Smooth muscle cell (in vitro differentiated cells): ENCODE results near the gene GOLGA5. TPM values are rescaled to one million over a fixed set of nuclear protein-coding genes. Genes with fewer than 3 reads are reported as not detected.
A peak's percentile ranks its signal among the peaks of the same experiment; 100 is the strongest.
"Not testable (repeated sequence)": the region's sequence is repeated elsewhere in the genome, so short reads cannot be mapped to it uniquely, and the experiment has no call there.

Source experiments
- DNase-seq: peaks from one replicate; lab custom pipeline; 2025; ENCODE audit not compliant: unreplicated experiment; lab: John Stamatoyannopoulos, UW
- H2AFZ ChIP-seq: fragments of 200-600 bp; sonication (generic); 2 replicates; pipeline ENCODE4 v1.6.0; 2016; ENCODE audit warnings: antibody characterized with exemption, low read depth, mild to moderate bottlenecking
- H3F3A ChIP-seq: fragments of 200-600 bp; sonication (generic); 2 replicates; pipeline ENCODE4 v1.6.0; 2017; ENCODE audit warnings: antibody characterized with exemption, low read depth
- H3K27ac ChIP-seq: fragments of 200-600 bp; sonication (generic); 2 replicates; pipeline ENCODE4 v1.5.1; 2016; ENCODE audit warnings: low read depth, mild to moderate bottlenecking
- H3K27me3 ChIP-seq: fragments of 200-600 bp; sonication (generic); 2 replicates; pipeline ENCODE4 v1.6.1; 2016; ENCODE audit warnings: low read depth, mild to moderate bottlenecking
- H3K36me3 ChIP-seq: fragments of 200-600 bp; sonication (generic); 2 replicates; pipeline ENCODE4 v1.5.1; 2016; ENCODE audit warnings: low read depth
- H3K4me1 ChIP-seq: fragments of 200-600 bp; sonication (generic); 2 replicates; pipeline ENCODE4 v1.5.1; 2016; ENCODE audit warnings: low read depth
- H3K4me2 ChIP-seq: fragments of 200-600 bp; sonication (generic); 2 replicates; pipeline ENCODE4 v1.6.0; 2016; ENCODE audit warnings: mild to moderate bottlenecking
- H3K4me3 ChIP-seq: fragments of 200-600 bp; sonication (generic); 2 replicates; pipeline ENCODE4 v1.5.1; 2016; ENCODE audit warnings: mild to moderate bottlenecking
- H3K79me2 ChIP-seq: fragments of 200-600 bp; sonication (generic); 2 replicates; pipeline ENCODE4 v1.6.0; 2016; ENCODE audit warnings: low read depth, mild to moderate bottlenecking
- H3K9ac ChIP-seq: fragments of 200-600 bp; sonication (generic); 2 replicates; pipeline ENCODE4 v1.6.0; 2016; ENCODE audit warnings: low read depth
- H3K9me3 ChIP-seq: fragments of 200-600 bp; sonication (generic); replicated peaks from 2 replicates; pipeline ENCODE4 v1.5.1; 2016; ENCODE audit warnings: low read depth
- H4K20me1 ChIP-seq: fragments of 200-600 bp; sonication (generic); 2 replicates; pipeline ENCODE4 v1.6.0; 2016; ENCODE audit warnings: low read depth
- WGBS: methylation state at CpG from one replicate; pipeline ENCODE4 v1.1.7; 2016; ENCODE audit warnings: low lambda C conversion rate; 5-methylcytosine and 5-hydroxymethylcytosine counted together
- polyA plus RNA-seq: library from polyadenylated mRNA; unstranded; fragments of >200 nt; fragmentation: Nextera tagmentation; extraction: Ambion mirVana; gene quantifications from 2 replicates; pipeline ENCODE4 v1.2.1, GENCODE V29; 2016
- total RNA-seq: library from RNA; depleted of rRNA; stranded (reverse); fragments of >200 nt; gene quantifications from 2 replicates; pipeline ENCODE4 v1.2.3, GENCODE V29; 2014
- TF ChIP-seq, protein P1 (sequence below): fragments of 200-600 bp; sonication (generic); IDR thresholded peaks from 2 replicates; pipeline ENCODE4 v1.5.1; 2017; ENCODE audit warnings: borderline replicate concordance, mild to moderate bottlenecking, antibody characterized with exemption; ENCODE audit not compliant: insufficient read depth, poor library complexity, severe bottlenecking

GOLGA5 gene, protein sequence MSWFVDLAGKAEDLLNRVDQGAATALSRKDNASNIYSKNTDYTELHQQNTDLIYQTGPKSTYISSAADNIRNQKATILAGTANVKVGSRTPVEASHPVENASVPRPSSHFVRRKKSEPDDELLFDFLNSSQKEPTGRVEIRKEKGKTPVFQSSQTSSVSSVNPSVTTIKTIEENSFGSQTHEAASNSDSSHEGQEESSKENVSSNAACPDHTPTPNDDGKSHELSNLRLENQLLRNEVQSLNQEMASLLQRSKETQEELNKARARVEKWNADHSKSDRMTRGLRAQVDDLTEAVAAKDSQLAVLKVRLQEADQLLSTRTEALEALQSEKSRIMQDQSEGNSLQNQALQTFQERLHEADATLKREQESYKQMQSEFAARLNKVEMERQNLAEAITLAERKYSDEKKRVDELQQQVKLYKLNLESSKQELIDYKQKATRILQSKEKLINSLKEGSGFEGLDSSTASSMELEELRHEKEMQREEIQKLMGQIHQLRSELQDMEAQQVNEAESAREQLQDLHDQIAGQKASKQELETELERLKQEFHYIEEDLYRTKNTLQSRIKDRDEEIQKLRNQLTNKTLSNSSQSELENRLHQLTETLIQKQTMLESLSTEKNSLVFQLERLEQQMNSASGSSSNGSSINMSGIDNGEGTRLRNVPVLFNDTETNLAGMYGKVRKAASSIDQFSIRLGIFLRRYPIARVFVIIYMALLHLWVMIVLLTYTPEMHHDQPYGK
- total RNA-seq (70.3 and 76.7 TPM in 2 replicates), polyA plus RNA-seq (50.6 and 67.0 TPM in 2 replicates)

DNA sequence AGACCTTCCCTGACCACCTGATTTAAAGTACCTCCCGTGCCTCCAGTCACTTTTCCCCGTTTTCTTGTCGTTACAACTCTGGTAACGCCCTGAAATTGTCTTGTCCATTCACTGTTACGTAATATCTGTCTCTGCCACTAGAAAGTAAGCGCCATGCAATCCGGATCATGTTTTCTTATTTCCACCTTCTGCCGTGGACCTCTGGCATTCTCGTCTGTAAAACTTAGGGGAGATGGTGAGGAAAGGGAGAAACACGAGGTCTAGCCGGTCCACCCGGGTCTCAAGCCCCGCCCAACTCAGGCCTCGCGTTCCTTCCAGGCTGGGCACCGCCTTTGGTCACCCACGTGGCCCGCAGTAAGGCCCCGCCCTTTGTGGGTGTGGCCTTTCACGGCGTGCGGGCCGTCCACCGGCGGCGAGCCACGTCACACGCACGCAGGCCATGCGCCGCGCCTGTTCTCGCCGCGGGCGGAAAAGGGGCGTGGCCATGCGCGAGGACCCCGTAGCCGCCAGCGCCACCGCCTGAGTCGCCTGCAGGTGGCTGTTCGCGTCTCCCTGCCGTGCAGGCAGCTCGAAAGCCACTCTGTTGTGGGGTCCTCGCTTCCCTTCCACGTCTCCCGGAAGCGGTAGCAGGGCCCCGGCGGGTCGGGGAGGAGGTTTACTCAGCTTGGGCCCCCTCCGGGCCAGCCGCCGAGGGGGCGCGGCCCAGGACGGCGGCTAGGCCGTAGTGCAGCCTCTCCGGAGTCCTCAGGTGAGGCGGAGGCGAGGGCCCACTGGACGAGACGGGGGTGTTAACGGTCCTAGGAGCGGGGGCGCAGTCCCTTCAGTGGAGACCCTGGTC lies at the start of gene GOLGA5:
Gene GOLGA5, plus strand, starts transcription at position 597 of the 838 bp plus-strand sequence. CDS start 3,133 bp downstream, outside the sequence.
- Histone ChIP-seq H4K20me1 (peaks cover 10% of the 10 kb centered on the region), H3K27me3 (no peaks in the 10 kb centered on the region), H3K27ac (peak within 1 kb of the TSS; percentile 94), H3K4me1 (peaks cover 12% of the 10 kb centered on the region), H3K9me3 (peaks cover 4% of the 10 kb centered on the region), H3K36me3 (peaks cover 11% of the 10 kb centered on the region), H3K9ac (peak within 1 kb of the TSS; percentile 99), H3K4me2 (peak within 1 kb of the TSS; percentile 95), H2AFZ (peak within 1 kb of the TSS; percentile 56), H3F3A (peaks cover 6% of the 10 kb centered on the region), H3K4me3 (peak within 1 kb of the TSS; percentile 85), H3K79me2 (peaks cover 41% of the 10 kb centered on the region)
- peak; percentile 88 for DNase-seq
- 2% methylated on average over 71 of the region's 71 CpGs for WGBS
- TF ChIP-seq, protein P1, sequence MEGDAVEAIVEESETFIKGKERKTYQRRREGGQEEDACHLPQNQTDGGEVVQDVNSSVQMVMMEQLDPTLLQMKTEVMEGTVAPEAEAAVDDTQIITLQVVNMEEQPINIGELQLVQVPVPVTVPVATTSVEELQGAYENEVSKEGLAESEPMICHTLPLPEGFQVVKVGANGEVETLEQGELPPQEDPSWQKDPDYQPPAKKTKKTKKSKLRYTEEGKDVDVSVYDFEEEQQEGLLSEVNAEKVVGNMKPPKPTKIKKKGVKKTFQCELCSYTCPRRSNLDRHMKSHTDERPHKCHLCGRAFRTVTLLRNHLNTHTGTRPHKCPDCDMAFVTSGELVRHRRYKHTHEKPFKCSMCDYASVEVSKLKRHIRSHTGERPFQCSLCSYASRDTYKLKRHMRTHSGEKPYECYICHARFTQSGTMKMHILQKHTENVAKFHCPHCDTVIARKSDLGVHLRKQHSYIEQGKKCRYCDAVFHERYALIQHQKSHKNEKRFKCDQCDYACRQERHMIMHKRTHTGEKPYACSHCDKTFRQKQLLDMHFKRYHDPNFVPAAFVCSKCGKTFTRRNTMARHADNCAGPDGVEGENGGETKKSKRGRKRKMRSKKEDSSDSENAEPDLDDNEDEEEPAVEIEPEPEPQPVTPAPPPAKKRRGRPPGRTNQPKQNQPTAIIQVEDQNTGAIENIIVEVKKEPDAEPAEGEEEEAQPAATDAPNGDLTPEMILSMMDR: no peak

DNA sequence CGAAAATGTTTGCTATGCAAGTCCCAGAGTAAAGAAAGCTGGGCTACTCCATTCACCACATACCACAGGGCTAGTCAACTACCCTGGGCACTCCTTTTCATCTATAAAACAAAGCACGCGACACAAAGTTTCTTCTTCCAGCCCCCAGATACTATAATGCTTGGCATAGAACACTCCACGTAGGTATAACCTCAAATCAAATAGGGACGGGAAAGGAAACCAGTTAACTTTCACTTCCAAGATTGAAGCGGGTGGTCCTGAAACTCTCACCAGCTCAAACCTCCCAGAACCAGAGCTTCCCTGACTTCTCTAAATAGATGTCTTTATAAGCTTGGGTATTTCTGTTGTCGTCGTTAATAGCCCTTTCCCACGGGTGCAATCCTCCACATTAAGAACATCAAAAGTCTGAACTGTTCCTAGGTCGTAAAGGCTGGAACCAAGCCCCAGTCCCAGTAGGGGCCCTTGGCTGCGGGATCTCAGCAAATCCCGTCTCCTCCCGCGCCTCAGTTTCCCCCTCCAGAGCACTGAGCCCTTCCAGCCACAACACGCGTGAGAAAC lies 46.3 kb upstream of the GOLGA5 start:
- 4% methylated on average over 16 of the region's 16 CpGs for WGBS
- Histone ChIP-seq H3K4me2 (peak overlapping the region; percentile 92), H3K36me3 (no peaks in the 10 kb centered on the region), H3K79me2 (peaks cover 8% of the 10 kb centered on the region), H3K4me1 (peaks cover 7% of the 10 kb centered on the region), H3F3A (no peaks in the 10 kb centered on the region), H2AFZ (peak overlapping the region; percentile 87), H3K9ac (peak overlapping the region; percentile 87), H4K20me1 (peaks cover 32% of the 10 kb centered on the region), H3K4me3 (peak overlapping the region; percentile 82), H3K27me3 (no peaks in the 10 kb centered on the region), H3K27ac (peak overlapping the region; percentile 89), H3K9me3 (no peaks in the 10 kb centered on the region)
- TF ChIP-seq, protein P1: no peak
- no peak for DNase-seq

DNA sequence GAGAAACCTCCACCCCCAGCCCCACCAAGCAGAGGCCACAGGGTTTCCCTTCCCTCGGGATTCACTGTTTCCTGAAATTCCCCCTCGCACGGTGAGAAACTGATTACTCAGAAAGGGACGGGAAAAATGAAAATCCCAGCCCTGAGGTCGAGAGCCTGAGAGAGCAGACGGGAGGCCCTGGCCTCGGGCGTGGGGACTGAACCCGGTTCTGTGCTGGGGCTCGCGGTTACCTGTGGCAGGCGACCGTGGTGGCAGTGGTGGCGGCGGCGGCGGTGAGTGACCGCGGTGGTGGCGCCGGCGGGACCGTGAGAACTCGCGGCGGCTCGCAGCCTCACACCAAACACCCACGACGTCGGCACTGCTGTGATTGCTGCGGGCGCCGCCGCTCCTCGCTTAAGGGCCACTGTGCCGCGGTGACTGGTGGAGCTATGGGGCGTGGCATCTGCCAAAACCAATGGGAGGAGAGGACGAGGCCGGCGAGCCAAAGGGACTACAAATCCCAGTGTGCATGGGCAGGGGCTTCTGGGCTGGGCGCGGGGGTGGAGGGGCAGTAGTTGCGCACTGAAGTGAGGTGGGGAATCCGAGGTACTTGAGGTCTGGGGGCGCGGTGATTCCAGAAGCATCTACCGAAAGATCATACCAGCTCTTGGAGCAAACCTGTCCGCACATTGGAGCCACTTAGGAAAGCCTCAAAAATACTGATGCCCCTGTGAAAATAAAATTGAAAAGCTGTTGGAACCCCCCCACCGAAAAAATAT lies 45.7 kb upstream of the GOLGA5 start, which contains the start of gene LGMN:
Gene LGMN, minus strand, starts transcription at position 369 of the 758 bp plus-strand sequence. CDS start 15,841 bp downstream, outside the sequence.
- Histone ChIP-seq H3K27me3 (no peaks in the 10 kb centered on the region), H3K36me3 (no peaks in the 10 kb centered on the region), H3K79me2 (peaks cover 8% of the 10 kb centered on the region), H3K4me2 (peak within 1 kb of the TSS; percentile 92), H3F3A (no peaks in the 10 kb centered on the region), H3K4me3 (peak within 1 kb of the TSS; percentile 82), H3K9me3 (no peaks in the 10 kb centered on the region), H2AFZ (peak within 1 kb of the TSS; percentile 87), H3K27ac (peak within 1 kb of the TSS; percentile 89), H3K4me1 (peaks cover 7% of the 10 kb centered on the region), H3K9ac (peak within 1 kb of the TSS; percentile 87), H4K20me1 (peaks cover 27% of the 10 kb centered on the region)
- TF ChIP-seq, protein P1: no peak
- whole genome bisulfite sequencing: 1% methylated on average over 49 of the region's 50 CpGs
- peak; percentile 69 for DNase-seq

DNA sequence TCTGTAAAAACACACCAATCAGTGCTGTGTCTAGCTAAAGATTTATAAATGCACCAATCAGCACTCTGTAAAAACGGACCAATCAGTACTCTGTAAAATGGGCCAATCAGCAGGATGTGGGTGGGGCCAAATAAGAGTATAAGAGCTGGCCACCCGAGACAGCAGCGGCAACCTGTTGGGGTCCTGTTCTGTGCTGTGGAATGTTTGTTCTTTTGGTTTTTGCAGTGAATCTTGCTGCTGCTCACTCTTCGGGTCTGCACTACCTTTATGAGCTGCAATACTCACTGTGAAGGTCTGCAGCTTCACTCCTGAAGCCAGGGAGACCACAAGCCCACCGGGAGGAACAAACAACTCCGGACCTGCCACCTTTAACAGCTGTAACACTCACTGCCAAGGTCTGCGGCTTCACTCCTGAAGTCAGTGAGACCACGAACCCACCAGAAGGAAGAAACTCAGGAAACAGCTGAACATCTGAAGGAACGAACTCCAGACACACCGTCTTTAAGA lies 43.8 kb upstream of the GOLGA5 start:
- not testable (repeated sequence) for H3K9me3 ChIP-seq, H2AFZ ChIP-seq, H4K20me1 ChIP-seq, H3K27ac ChIP-seq, H3K27me3 ChIP-seq, H3K4me1 ChIP-seq, H3K36me3 ChIP-seq, H3K4me3 ChIP-seq, H3K4me2 ChIP-seq, H3F3A ChIP-seq, H3K79me2 ChIP-seq, H3K9ac ChIP-seq, DNase-seq
- WGBS: 90% methylated on average over 10 of the region's 10 CpGs
